Umbilical cord (tissue), 2 donors: Measurements from ENCODE around the gene IPCEF1. TPM values are rescaled to one million over a fixed set of nuclear protein-coding genes. Genes with fewer than 3 reads are reported as not detected.
A peak's percentile ranks its signal among the peaks of the same experiment; 100 is the strongest.
"Not testable (repeated sequence)": the region's sequence is repeated elsewhere in the genome, so short reads cannot be mapped to it uniquely, and the experiment has no call there.

Experiments
- DNase-seq: peaks from one replicate; pipeline ENCODE4 v3.0.0-alpha.2; 2015; ENCODE audit warnings: low spot score
- total RNA-seq: library from RNA; depleted of rRNA; stranded (reverse); fragments of >200 nt; gene quantifications from one replicate; pipeline ENCODE4 v1.2.3, GENCODE V29; 2014; ENCODE audit warnings: low replicate concordance; ENCODE audit not compliant: insufficient read depth

Gene IPCEF1
- total RNA-seq, 1 donor from 2014 or later: 4.1 TPM

DNA sequence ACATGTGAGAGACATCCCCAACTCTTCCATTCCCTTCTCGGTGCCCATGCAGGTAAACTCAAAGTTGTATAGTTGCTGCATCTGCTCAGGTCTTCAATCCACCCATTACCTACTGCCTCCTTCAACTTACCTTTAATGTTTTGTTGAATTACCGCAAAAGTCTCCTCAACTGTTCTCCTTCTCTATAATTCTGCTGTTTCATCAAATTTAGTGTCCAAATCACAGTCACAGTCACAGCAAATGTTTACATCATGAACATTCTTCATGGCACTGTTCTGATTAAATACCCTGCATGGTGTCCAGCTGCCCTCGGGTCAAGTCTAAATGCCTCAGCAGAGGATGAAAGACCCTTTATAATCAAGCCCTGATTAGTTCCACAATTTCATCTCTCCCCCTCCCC lies 130.1 kb downstream of the IPCEF1 start:
- DNase-seq: no peak

DNA sequence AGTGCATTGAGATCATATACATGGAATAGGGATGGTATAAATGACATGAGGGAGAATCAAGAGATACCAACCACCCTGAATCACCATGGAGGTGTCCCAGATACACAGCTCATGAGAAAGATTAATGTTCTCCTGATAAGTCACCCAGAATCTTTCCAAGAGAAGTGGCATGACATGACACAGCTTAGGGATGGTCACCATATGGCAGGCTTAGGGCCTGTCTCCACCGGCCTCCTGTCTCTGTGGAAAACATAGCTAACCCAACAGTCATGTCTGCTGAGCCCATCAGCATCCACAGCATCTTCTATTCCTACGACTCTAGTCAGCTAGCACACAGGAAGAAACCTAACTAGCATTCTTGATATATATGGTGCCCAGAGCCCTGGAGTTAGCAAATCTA lies 133.3 kb downstream of the IPCEF1 start:
- no peak for DNase-seq

GRCh38 chr6:154222716-154223115 lies 133.9 kb downstream of the IPCEF1 start:
- DNase-seq: peak; percentile 40

GRCh38 chr6:154219250-154219649 lies 137.4 kb downstream of the IPCEF1 start:
- DNase-seq: no peak

GRCh38 chr6:154218787-154219186 lies 137.8 kb downstream of the IPCEF1 start:
- DNase-seq: no peak

DNA sequence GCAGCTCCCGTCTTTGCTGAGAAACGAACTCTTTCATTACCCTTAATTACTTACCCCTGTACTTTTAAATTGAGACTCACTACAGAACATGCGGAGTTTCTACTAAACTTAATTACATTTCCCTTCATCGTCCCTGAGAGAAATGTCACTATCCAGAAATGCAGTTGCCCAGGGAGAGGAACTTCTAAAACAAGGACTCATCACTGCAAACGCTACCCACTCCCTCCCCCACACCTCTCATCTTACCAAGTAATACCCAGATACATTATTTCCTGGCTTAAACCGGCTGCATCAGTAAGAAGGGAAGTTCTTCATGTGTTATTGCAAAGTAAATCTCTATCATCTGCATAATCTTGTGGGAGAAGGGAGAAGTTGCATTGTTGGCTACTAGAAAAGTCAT lies 138.3 kb downstream of the IPCEF1 start:
- peak; percentile 25 for DNase-seq

DNA sequence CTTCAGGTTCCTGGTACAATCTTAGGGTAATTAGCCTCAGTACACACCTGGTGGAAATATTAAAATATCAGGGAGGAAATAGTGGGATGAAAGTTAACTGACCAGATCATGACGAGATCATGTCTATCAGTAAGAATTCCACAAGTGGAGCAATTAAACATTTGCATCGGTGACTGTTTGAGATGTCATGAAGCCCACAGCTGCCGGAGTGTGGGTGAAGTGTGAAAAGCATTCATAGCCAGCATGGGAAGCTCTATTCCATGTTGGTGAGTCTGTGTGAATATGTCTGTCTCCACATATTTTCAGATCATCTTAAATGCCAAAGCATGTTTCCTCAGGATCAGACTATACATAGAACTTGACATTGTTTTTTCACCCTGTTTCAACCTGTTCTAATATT lies 142.8 kb downstream of the IPCEF1 start:
- no peak for DNase-seq

GRCh38 chr6:154210678-154211077 lies 145.9 kb downstream of the IPCEF1 start:
- no peak for DNase-seq

- DNase-seq: no peak
Observed at GRCh38 chr6:154209555-154209954, 147.0 kb downstream of the IPCEF1 start.

GRCh38 chr6:154206996-154207395 lies 149.6 kb downstream of the IPCEF1 start:
- DNase-seq: no peak

DNA sequence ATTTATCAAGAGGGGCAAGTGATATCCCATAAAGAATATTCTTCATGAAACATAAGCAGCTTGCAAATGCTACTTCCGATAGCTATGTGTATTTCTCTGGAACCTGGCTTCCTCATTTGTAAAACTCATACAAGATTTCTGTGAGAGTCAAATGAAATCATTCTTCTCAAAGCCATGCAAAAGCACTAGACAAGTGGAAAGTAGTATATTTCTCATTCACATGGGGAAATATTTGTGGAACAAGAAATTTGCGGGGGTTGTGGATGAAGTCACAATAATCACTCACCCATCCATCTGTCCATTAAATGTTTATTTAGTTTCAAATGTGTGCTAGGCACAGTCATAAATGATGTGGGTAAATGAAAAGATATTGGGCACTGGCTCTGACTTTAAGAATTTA lies 150.5 kb downstream of the IPCEF1 start:
- DNase-seq: no peak

DNA sequence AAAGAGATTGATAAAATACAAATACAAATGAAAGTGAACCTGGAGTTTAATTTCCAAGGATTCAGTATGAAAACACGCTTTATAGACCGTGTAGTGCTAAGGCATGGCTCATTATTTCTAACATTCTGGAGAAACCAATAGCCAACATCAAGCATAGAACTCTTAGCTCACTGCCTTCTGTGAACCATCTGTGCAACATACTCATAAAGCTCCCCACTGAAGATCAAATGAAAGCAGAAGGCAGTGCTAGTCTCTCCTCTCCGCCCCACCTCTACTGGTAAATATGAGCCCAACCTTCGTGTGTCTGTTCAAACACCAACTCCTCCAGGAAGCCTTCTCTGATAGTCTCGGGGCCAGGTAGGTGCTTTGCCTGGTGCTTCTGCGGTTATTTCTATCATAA lies 153.6 kb downstream of the IPCEF1 start:
- no peak for DNase-seq

DNA sequence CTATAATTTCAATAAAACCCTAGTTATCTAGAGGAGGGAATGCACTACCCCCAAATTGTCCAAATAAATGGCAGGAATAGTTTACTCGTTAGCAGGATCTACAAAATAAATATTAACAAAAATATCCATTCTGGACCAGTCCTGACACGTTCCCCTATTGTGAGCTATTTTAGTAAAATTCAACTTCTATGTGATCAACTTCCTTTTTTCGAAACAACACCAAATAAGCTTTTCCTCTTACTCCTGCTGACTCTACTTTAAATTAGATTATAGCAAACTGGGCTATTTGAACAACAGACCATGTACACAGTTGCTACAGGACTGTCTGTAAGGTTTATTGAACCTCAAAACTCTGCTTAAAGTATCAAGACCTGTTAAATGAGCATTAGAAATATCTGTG lies 154.3 kb downstream of the IPCEF1 start:
- DNase-seq: no peak

GRCh38 chr6:154201688-154202087 lies 154.9 kb downstream of the IPCEF1 start:
- peak; percentile 19 for DNase-seq

- DNase-seq: peak; percentile 87
Observed at GRCh38 chr6:154197196-154197860, 159.3 kb downstream of the IPCEF1 start.

DNA sequence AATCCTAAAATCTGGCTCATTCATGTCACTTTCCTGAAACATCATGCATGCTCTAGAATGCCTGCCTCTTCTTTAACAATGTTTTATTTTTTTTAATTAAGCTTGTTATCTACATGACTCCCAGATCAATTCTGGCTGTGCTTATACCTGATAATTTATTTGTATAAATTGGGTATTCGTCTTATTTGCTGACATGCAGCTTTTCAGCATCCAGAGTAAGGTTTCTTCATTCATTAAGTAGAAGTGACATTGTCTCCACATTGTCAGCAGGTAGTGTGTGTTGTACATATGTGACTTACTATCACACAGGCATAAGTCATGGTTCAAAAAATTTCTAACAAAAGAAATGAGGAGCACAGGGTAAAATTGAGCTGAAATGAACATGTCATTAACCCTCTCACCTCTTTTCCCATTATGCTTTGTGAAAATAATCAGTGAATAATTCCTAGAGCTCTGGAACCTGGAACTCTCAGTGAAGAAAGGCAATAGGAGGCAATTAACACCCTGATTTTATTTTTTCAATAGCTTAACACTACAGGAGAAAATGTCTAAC lies 160.2 kb downstream of the IPCEF1 start:
- no peak for DNase-seq

DNA sequence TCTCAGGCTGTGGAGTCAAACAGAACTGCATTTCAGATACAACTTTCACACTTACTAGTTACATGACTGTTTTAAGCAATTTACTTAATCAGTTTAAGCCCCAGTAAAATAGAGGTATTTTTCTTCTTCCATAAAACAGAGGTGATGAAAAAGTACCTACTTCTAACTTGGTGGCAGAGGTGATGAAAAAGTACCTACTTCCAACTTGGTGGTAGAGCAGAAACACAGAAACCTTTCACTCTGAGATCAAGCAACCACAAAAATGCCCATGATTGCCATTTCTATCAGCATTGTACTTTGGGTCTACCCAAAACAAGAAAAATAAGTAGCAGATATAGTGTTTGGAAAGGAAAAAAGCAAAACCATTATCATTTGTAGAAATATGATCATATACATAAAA lies 168.9 kb downstream of the IPCEF1 start:
- DNase-seq: no peak

DNA sequence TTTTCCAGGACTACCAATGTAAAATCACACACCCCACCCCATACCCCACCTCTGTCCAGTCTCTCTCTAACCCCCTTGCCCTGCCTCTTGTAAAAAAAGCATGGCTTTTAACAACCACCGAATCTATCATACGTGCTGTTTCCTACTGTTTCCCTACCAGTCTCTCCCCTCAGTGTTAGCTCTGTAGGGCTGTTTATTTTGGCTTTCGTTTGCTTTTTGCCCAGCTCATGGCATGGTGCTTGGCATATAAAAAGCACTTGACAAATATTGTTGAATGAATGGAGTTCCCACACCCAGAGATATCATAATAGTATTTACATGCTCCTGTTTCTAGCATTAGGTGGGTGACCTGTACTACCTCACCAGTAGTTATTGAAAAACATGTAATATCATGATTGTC lies 169.4 kb downstream of the IPCEF1 start:
- no peak for DNase-seq

DNA sequence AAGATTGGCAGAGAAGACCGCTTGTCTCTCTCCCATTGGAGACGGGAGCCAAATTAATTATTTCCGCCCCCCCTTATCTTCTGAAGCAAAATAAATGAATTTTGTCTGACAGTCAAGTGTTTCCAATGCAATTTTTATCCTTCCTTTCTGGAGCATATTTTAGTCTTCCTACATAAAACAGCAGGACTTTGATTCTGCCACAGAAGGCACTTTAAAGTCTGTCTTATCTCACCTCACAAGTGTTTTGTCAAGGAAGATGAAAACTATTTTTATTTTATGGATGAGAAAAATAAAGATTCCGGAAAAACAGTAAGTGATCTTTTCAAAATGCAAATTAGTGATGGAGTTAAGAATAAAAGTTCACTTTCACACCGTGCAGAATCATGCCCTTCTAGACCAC lies 177.2 kb downstream of the IPCEF1 start:
- no peak for DNase-seq

DNA sequence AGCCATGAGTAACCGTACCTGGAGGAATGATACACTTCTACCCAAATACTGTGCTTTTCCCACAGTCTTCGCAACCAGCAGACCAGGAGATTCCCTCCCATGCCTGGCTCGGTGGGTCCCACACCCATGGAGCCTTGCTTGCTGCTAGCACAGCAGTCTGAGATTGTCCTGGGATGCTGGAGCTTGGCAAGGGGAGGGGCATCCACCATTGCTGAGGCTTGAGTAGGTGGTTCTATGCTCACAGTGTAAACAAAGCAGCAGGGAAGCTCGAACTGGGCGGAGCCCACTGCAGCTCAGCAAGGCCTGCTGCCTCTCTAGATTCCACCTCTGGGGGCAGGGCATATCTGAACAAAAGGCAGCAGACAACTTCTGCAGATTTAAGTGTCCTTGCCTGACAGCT lies 184.2 kb downstream of the IPCEF1 start:
- DNase-seq: not testable (repeated sequence)

DNA sequence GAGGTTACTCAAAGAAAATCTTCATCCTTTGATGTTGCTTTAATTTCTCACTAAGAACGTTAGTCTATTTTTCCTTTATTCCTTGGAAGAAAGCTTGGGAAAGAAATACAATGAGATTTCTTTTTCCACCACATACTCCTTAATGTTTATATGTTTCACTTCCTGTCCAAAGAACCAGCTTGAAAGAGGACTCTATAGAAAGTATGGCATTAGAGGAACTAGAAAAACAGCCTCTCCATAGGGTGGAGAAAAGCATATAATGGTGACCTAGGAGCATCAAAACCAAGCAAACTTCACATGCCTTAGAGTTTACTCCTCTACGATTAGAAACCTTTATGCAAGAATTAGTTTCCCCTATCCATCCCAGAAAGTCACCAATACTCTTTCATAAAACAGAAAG lies 186.5 kb downstream of the IPCEF1 start:
- no peak for DNase-seq

DNA sequence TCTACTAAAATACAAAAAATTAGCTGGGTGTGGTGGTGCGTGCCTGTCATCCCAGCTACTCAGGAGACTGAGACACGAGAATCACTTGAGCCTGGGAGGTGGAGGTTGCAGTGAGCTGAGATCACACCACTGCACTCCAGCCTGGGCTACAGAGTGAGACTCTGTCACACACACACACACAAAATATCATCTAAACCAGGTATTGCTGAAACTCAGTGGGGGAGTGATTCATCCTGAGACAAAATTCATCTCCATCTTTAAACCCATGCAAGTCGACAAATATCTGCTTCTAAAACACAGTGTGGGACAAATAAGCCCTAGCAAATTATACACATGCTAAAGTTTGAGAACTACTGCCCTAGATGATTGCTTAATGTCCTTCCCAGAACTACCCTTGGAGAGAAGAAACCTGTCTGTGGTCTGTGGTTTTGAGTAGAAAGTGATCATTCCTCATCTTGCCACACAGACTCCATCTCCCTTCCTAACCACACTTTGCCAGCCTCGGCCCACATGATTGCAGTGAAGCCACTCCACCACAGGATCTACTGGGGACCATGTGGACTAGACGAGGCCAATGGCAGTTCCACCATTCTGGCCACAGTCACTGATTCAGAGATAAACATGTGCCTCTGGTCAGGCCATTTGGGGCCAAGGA lies 187.3 kb downstream of the IPCEF1 start:
- no peak for DNase-seq

DNA sequence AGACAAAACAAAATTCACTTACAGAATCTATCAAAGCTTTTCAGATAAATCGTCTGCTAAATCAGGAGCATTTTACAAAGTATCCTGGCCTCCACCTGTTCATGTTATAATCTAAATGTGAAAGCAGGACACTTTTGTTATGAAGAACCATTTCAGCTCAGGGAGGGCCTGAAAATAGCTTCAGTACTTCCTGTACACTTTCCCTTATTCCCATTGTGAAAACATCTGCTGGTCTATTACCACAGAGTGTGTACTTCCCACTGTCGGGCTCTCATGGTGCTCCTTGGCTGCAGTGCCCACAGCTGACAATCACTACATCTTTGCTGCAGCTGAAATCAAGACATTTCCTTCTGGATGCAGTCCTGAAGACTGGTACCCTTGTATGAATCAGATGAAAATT lies 189.5 kb downstream of the IPCEF1 start:
- DNase-seq: no peak
